ENCODE data around the gene FAM3D. TPM values are rescaled to one million over a fixed set of nuclear protein-coding genes. Genes with fewer than 3 reads are reported as not detected.

Gene FAM3D
- polyA plus RNA-seq, 3 donors, result 0.24 to 2.9 (median 0.56) TPM

- WGBS, 3 donors, result 2 to 6% (median 4%) methylated on average over 38 to 46 of the region's 46 CpGs
- peak overlapping the region; percentile 77 for H3K27ac ChIP-seq (ENCODE audit: low read depth, low read length)
These were observed 81.4 kb downstream of the FAM3D start for GRCh38 chr3:58585005-58585786.

DNA sequence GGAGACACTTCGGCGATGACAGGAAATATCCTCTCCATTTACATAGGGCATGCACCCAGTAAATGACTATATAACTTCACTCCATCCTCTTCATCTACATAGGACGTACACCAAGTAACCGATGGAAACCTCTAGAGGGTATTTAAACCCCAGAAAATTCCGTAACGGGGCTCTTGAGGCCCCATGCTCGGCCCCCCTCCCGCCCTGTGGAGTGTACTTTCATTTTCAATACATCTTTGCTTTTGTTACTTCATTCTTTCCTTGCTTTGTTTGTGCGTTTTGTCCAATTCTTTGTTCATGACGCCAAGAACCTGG is 81.9 kb downstream of the FAM3D start:
- H3K27ac ChIP-seq (ENCODE audit: low read depth, low read length), result peak overlapping the region; percentile 77
- WGBS, 3 donors, result 13 to 43% (median 28%) methylated on average over 10 of the region's 10 CpGs

Other genes with a start within 250 kb of the FAM3D start
- gene PDHB, start 232.9 kb downstream of the FAM3D start, polyA plus RNA-seq, result 100 to 1,000 TPM in 1 of 3 donors, 10 to 100 TPM in 2; 40.6 to 108 (median 91.8) TPM
- 10 to 100 TPM in 1 of 3 donors, 1 to 10 TPM in 2; 3.8 to 13.0 (median 9.8) TPM for gene KCTD6, start 174.7 kb downstream of the FAM3D start, polyA plus RNA-seq
- 10 to 100 TPM in 2 of 3 donors, 1 to 10 TPM in 1; 4.7 to 31.7 (median 19.3) TPM for gene ACOX2, start 129.6 kb downstream of the FAM3D start, polyA plus RNA-seq
- gene FAM107A, start 89.4 kb downstream of the FAM3D start, polyA plus RNA-seq, result 10 to 100 TPM; 10.5 to 61.3 (median 60.3) TPM

Measured in adipose tissue (tissue), 3 donors.